Upper lobe of left lung (tissue), 4 donors: ENCODE data around the gene BBS9.

Experiments
- CTCF ChIP-seq, 6 experiments: fragments of 450-650 bp in 4 of 6; fragments of 200-600 bp in 2 of 6; sonication (generic) in 2 of 6; IDR thresholded peaks; one replicate each; pipeline ENCODE4 v1.5.1; 2016 to 2019; ENCODE audit warnings: antibody characterized with exemption in 6 of 6
- EP300 ChIP-seq, 4 donors: sonication (generic); formaldehyde crosslinking; IDR thresholded peaks; one replicate each; pipeline ENCODE4 v1.5.1; 2017; ENCODE audit warnings: antibody characterized with exemption in 4 of 4, control low read depth in 2 of 4
- POLR2A ChIP-seq, 4 donors: fragments of 450-650 bp; IDR thresholded peaks; one replicate each; pipeline ENCODE4 v1.5.1; 2016 to 2017; ENCODE audit warnings: antibody characterized with exemption in 4 of 4, mild to moderate bottlenecking in 2 of 4
- POLR2AphosphoS5 ChIP-seq, 2 donors: sonication (generic); formaldehyde crosslinking; IDR thresholded peaks; one replicate each; pipeline ENCODE4 v1.5.1; 2017; ENCODE audit warnings: antibody characterized with exemption in 2 of 2

GRCh38 chr7:33089142-33089541 lies 40.2 kb upstream of the BBS9 start:
- no peak for TF ChIP-seq EP300 (IDR thresholded peaks at IDR 0.05)
- TF ChIP-seq CTCF (IDR thresholded peaks at IDR 0.05) = no peak
- TF ChIP-seq POLR2A (IDR thresholded peaks at IDR 0.05) = no peak
- no peak for TF ChIP-seq POLR2AphosphoS5 (IDR thresholded peaks at IDR 0.05)
